Keratinocyte (primary cell): Measurements from ENCODE around the gene MED12L. TPM values are rescaled to one million over a fixed set of nuclear protein-coding genes. Genes with fewer than 3 reads are reported as not detected.

ENCODE experiments used
- DNase-seq: peaks from one replicate; pipeline ENCODE4 v3.0.0-alpha.2; 2011; ENCODE audit warnings: low read depth, missing footprints, low spot score
- FAIRE-seq: peaks from 2 replicates; lab custom pipeline; 2011; peaks lifted over from hg19 to GRCh38; lab: Jason Lieb, UNC
- H2AFZ ChIP-seq: 2 replicates; pipeline ENCODE4 v1.6.0; 2012; ENCODE audit warnings: low read length, control low read depth, inconsistent platforms; ENCODE audit not compliant: control insufficient read depth
- H3K27ac ChIP-seq: 2 replicates; pipeline ENCODE4 v1.5.1; 2011; ENCODE audit warnings: low read length; ENCODE audit not compliant: control insufficient read depth, insufficient read depth
- H3K27me3 ChIP-seq: 3 replicates; pipeline ENCODE4 v1.6.0; 2011; ENCODE audit warnings: low read length; ENCODE audit not compliant: control insufficient read depth, insufficient read depth; ENCODE audit errors: extremely low read depth
- H3K36me3 ChIP-seq, 2 experiments: 2 replicates in 1 of 2; 3 replicates in 1 of 2; pipeline ENCODE4 v1.5.1; 2011; ENCODE audit warnings: low read length in 2 of 2, mild to moderate bottlenecking in 1 of 2; ENCODE audit not compliant: control insufficient read depth in 2 of 2, insufficient read depth in 2 of 2; ENCODE audit errors: extremely low read depth in 1 of 2
- H3K4me1 ChIP-seq: 3 replicates; pipeline ENCODE4 v1.5.1; 2011; ENCODE audit warnings: low read length; ENCODE audit not compliant: control insufficient read depth, insufficient read depth; ENCODE audit errors: extremely low read depth
- H3K4me2 ChIP-seq: 3 replicates; pipeline ENCODE4 v1.6.0; 2011; ENCODE audit warnings: low read depth, low read length; ENCODE audit not compliant: control insufficient read depth, insufficient read depth; ENCODE audit errors: extremely low read depth
- H3K4me3 ChIP-seq, 3 experiments: fragments of 200-600 bp in 1 of 3; sonication (generic) in 1 of 3; 2 replicates in 2 of 3; 3 replicates in 1 of 3; pipeline ENCODE4 v1.5.1; 2011 to 2016; ENCODE audit warnings: low read length in 3 of 3, mild to moderate bottlenecking in 3 of 3, control low read depth in 2 of 3, inconsistent platforms in 1 of 3, low read depth in 1 of 3, mixed read lengths in 1 of 3, mixed run types in 1 of 3, moderate library complexity in 1 of 3; ENCODE audit not compliant: control insufficient read depth in 2 of 3, insufficient read depth in 2 of 3; ENCODE audit errors: extremely low read depth in 1 of 3
- H3K79me2 ChIP-seq: 2 replicates; pipeline ENCODE4 v1.6.0; 2012; ENCODE audit warnings: low read length; ENCODE audit not compliant: control insufficient read depth, insufficient read depth
- H3K9ac ChIP-seq: 3 replicates; pipeline ENCODE4 v1.6.0; 2011; ENCODE audit warnings: low read length; ENCODE audit not compliant: control insufficient read depth, insufficient read depth; ENCODE audit errors: extremely low read depth
- H3K9me1 ChIP-seq: 3 replicates; pipeline ENCODE4 v1.6.0; 2011; ENCODE audit warnings: low read length; ENCODE audit not compliant: control insufficient read depth, insufficient read depth; ENCODE audit errors: extremely low read depth
- H3K9me3 ChIP-seq: 2 replicates; pipeline ENCODE4 v1.5.1; 2012; ENCODE audit warnings: low read depth, low read length; ENCODE audit not compliant: control insufficient read depth
- H4K20me1 ChIP-seq: 3 replicates; pipeline ENCODE4 v1.6.0; 2011; ENCODE audit warnings: low read length; ENCODE audit not compliant: control insufficient read depth, insufficient read depth; ENCODE audit errors: extremely low read depth
- EZH2 ChIP-seq: IDR thresholded peaks from one replicate; pipeline ENCODE4 v1.6.1; 2012; ENCODE audit warnings: inconsistent platforms, mild to moderate bottlenecking, low read length, moderate library complexity
- dilution Hi-C: fragments of 300-500 bp; cut with MboI; formaldehyde crosslinking; loops from one replicate; pipeline ENCODE4 v1.7.0; 2020; ENCODE audit warnings: low sequenced_read_pairs; ENCODE audit not compliant: extremely low pct_ligation_motif_present
- polyA plus RNA-seq, 5 experiments: library from polyadenylated mRNA; depleted of rRNA in 3 of 5; stranded (reverse) in 3 of 5; stranded (forward) in 1 of 5; unstranded in 1 of 5; fragments of >200 nt; gene quantifications; 1 replicate in 1 of 5; 2 replicates in 3 of 5; 3 replicates in 1 of 5; pipeline versions ENCODE4 v1.2.1 to v1.2.3, GENCODE V29; 2011 to 2012; ENCODE audit warnings: missing spikeins in 2 of 5, low read depth in 1 of 5, low replicate concordance in 1 of 5
- TF ChIP-seq, protein P1 (sequence below), 3 experiments: IDR thresholded peaks in 1 of 3; conservative IDR thresholded peaks in 1 of 3; optimal IDR thresholded peaks in 1 of 3; 2 replicates in 2 of 3; 3 replicates in 1 of 3; pipeline versions ENCODE3 to v1.5.1; 2011; ENCODE audit warnings: low read length in 3 of 3, mild to moderate bottlenecking in 3 of 3, moderate library complexity in 2 of 3, control low read depth in 1 of 3, inconsistent platforms in 1 of 3; ENCODE audit not compliant: insufficient read depth in 2 of 3; ENCODE audit errors: extremely low read depth in 1 of 3

Gene MED12L
- polyA plus RNA-seq, 1 donor (not counting 4 experiments of a cell fraction or from before 2014, with no cell fraction given): 0.04 TPM

DNA sequence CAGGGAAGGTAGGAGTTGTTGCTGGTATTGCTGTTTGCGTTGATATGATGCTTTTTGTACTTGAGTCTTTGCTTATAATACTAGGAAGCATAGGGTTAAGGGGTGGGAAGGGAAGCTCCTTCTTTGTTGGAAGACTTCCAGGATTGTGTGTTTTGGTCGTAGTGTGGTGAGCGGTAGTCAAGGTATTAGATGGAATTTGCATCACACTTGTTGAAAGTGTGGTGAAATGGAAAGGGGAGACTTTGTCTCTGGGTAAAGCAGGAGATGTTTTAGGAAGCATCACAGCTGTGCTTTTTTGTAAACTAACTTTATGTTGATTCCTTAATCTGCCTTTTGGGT, 360.5 kb downstream of the MED12L start:
- no peaks in the 10 kb centered on the region for H3K4me1 ChIP-seq
- no peak overlapping the region for H2AFZ ChIP-seq
- no peaks in the 10 kb centered on the region for H3K36me3 ChIP-seq
- no peaks in the 10 kb centered on the region for H3K27me3 ChIP-seq
- H3K9me3 ChIP-seq: no peaks in the 10 kb centered on the region
- no peaks in the 10 kb centered on the region for H3K9me1 ChIP-seq
- H3K4me3 ChIP-seq: no peak overlapping the region
- H3K27ac ChIP-seq: no peak overlapping the region
- DNase-seq: no peak
- no peaks in the 10 kb centered on the region for H3K79me2 ChIP-seq
- H3K4me2 ChIP-seq: no peak overlapping the region
- no peak overlapping the region for H3K9ac ChIP-seq
- TF ChIP-seq, protein P1, sequence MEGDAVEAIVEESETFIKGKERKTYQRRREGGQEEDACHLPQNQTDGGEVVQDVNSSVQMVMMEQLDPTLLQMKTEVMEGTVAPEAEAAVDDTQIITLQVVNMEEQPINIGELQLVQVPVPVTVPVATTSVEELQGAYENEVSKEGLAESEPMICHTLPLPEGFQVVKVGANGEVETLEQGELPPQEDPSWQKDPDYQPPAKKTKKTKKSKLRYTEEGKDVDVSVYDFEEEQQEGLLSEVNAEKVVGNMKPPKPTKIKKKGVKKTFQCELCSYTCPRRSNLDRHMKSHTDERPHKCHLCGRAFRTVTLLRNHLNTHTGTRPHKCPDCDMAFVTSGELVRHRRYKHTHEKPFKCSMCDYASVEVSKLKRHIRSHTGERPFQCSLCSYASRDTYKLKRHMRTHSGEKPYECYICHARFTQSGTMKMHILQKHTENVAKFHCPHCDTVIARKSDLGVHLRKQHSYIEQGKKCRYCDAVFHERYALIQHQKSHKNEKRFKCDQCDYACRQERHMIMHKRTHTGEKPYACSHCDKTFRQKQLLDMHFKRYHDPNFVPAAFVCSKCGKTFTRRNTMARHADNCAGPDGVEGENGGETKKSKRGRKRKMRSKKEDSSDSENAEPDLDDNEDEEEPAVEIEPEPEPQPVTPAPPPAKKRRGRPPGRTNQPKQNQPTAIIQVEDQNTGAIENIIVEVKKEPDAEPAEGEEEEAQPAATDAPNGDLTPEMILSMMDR (optimal IDR thresholded peaks at IDR 0.05 in 1 of 3, IDR thresholded peaks at IDR 0.05 in 1 of 3, conservative IDR thresholded peaks at IDR 0.05 in 1 of 3; ENCODE audit: extremely low read depth in 1 of 3, insufficient read depth in 2 of 3, low read length in 3 of 3): no peak
- no peak for TF ChIP-seq EZH2
- no peak for FAIRE-seq
- dilution Hi-C loops: no loop called here
- no peaks in the 10 kb centered on the region for H4K20me1 ChIP-seq

DNA sequence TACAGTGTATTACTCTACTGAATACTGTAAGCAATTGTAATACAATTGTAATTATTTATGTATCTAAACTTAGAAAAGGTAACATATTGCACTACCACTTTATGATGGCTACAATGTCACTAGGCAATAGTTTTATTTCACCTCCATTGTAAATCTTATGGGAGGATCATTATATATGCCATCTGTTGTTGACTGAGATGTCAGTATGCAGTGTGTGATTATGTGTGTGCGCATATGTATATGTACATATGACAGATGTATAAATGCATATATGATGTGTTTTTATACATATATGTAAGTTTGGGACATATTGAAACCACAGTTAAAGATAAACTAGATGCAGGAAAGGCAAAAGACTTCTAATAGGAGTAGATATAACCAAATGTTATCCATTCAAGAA, 366.9 kb downstream of the MED12L start:
- FAIRE-seq: no peak
- Histone ChIP-seq H3K36me3 (no peaks in the 10 kb centered on the region), H3K4me2 (no peak overlapping the region), H3K9ac (no peak overlapping the region), H4K20me1 (no peaks in the 10 kb centered on the region), H3K27me3 (no peaks in the 10 kb centered on the region), H3K79me2 (no peaks in the 10 kb centered on the region), H3K9me1 (no peaks in the 10 kb centered on the region), H3K9me3 (no peaks in the 10 kb centered on the region), H3K27ac (no peak overlapping the region), H3K4me3 (no peak overlapping the region), H3K4me1 (no peaks in the 10 kb centered on the region), H2AFZ (no peak overlapping the region)
- dilution Hi-C loops: no loop called here
- TF ChIP-seq, protein P1 (optimal IDR thresholded peaks at IDR 0.05 in 1 of 3, IDR thresholded peaks at IDR 0.05 in 1 of 3, conservative IDR thresholded peaks at IDR 0.05 in 1 of 3; ENCODE audit: extremely low read depth in 1 of 3, insufficient read depth in 2 of 3, low read length in 3 of 3): no peak
- TF ChIP-seq EZH2: no peak
- DNase-seq: no peak
